Brain microvascular endothelial cell (primary cell): ENCODE results near the gene ERC2.

Source experiments
- DNase-seq: peaks from one replicate; pipeline ENCODE4 v3.0.0-alpha.2; 2020
- H3K27ac ChIP-seq: fragments of 250-450 bp; sonication (Bioruptor Pico); 2 replicates; pipeline ENCODE4 v1.5.1; 2020; ENCODE audit warnings: mild to moderate bottlenecking, moderate library complexity
- H3K27me3 ChIP-seq: fragments of 250-450 bp; sonication (Bioruptor Pico); replicated peaks from 2 replicates; pipeline ENCODE4 v1.5.1; 2020; ENCODE audit warnings: mild to moderate bottlenecking
- H3K36me3 ChIP-seq: fragments of 250-450 bp; sonication (Bioruptor Pico); replicated peaks from 2 replicates; pipeline ENCODE4 v1.5.1; 2020; ENCODE audit warnings: mild to moderate bottlenecking
- H3K4me3 ChIP-seq: 2 replicates; pipeline ENCODE4 v1.5.1; 2011; ENCODE audit warnings: low read depth, mild to moderate bottlenecking, control low read depth, low read length, moderate library complexity
- in situ Hi-C: cut with HindIII; loops from 2 replicates; pipeline ENCODE4 v1.10.0; 2017; ENCODE audit warnings: low sequenced_read_pairs, low pct_ligation_motif_present
- TF ChIP-seq, protein P1 (sequence below): IDR thresholded peaks from 2 replicates; pipeline ENCODE4 v1.5.1; 2011; ENCODE audit warnings: low read depth, mild to moderate bottlenecking, moderate library complexity, low read length, control low read depth, inconsistent platforms; ENCODE audit errors: missing control alignments

Gene ERC2

DNA sequence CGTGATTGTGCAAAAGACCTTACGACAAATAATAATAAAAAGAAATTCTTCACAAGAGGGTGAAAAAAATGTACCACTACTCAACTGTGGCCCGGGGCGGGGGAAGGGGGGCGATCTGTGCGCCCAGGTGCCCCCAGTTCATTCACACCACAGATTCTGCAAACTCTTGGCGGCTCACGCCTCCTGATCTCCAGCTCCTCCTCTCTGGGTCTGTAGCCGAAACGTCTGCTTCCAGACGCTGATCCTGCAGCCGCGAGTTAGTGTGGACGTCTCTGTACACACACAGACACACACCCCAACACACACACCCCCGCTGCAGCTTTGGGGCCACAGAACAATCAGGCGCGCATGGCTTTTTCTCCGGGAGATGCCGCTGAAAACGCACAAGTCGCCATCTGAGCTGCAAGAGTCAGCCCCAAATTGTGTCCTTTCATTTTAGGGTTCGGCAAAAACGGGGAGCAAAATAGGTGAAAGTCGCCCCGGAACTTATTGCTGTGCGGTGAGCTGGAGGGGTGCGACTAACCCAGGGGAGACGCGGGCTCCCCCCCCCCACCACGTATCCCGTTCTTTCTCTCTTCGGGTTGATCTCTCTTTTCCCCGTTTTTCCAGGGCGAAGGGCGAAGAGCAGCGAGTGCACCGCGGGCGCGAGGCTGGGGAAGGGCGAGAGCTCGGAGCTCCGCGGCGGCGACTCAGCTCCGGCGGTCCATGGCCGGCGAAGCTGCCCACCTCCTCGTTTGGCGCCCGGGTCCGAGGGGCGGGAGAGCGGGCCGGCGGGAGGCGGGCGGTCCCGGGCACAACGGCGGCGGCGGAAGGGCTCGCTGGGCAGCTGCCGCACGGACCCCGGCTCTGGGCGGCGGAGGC lies 980.7 kb downstream of the ERC2 start:
- TF ChIP-seq, protein P1, sequence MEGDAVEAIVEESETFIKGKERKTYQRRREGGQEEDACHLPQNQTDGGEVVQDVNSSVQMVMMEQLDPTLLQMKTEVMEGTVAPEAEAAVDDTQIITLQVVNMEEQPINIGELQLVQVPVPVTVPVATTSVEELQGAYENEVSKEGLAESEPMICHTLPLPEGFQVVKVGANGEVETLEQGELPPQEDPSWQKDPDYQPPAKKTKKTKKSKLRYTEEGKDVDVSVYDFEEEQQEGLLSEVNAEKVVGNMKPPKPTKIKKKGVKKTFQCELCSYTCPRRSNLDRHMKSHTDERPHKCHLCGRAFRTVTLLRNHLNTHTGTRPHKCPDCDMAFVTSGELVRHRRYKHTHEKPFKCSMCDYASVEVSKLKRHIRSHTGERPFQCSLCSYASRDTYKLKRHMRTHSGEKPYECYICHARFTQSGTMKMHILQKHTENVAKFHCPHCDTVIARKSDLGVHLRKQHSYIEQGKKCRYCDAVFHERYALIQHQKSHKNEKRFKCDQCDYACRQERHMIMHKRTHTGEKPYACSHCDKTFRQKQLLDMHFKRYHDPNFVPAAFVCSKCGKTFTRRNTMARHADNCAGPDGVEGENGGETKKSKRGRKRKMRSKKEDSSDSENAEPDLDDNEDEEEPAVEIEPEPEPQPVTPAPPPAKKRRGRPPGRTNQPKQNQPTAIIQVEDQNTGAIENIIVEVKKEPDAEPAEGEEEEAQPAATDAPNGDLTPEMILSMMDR, result no peak
- in situ Hi-C loops, result loop anchor here (25.0 kb wide), 4 partner anchors 225 to 625 kb away; no protein-coding TSS in a partner anchor
- no peaks in the 10 kb centered on the region for H3K36me3 ChIP-seq
- H3K27ac ChIP-seq, result peak overlapping the region; percentile 90
- H3K27me3 ChIP-seq, result no peaks in the 10 kb centered on the region
- peak; percentile 64 for DNase-seq
- peak overlapping the region; percentile 90 for H3K4me3 ChIP-seq

DNA sequence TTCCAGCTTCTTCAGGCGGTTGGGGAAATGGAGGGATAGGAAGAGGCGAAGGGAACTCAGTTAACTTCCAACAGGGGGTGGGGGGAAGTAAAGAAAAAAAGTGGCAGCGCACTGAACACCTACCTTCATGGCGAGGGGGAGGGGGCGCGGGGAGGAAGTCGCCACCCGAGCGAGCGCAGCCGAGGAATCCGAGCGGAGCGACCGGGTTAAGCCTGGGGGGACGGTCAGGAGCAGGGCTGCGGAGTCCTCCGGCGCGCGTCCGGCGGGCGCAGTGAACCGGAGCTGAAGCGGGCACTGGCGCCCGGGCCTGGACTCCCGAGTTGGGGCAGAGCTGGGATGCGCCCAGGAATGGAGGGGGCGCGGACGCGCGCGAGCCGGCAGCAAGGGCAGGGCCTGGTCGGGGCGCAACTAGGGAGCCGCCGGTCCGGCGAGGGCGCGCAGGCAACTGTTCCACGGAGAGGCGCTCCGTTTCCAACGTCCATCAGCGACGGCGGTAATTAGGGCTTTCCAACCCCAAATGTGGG lies 981.3 kb downstream of the ERC2 start, which contains the start of gene WNT5A:
TSS of gene WNT5A (minus strand) at position 450 of the 524 bp plus-strand sequence. CDS start at position 129, 321 bp downstream.
- H3K4me3 ChIP-seq, result peak within 1 kb of the TSS; percentile 90
- peak; percentile 35 for DNase-seq
- no peaks in the 10 kb centered on the region for H3K36me3 ChIP-seq
- H3K27ac ChIP-seq, result peak within 1 kb of the TSS; percentile 90
- H3K27me3 ChIP-seq, result no peaks in the 10 kb centered on the region
- in situ Hi-C loops, result loop anchor here (25.0 kb wide), 4 partner anchors 225 to 625 kb away; no protein-coding TSS in a partner anchor
- TF ChIP-seq, protein P1, result no peak

DNA sequence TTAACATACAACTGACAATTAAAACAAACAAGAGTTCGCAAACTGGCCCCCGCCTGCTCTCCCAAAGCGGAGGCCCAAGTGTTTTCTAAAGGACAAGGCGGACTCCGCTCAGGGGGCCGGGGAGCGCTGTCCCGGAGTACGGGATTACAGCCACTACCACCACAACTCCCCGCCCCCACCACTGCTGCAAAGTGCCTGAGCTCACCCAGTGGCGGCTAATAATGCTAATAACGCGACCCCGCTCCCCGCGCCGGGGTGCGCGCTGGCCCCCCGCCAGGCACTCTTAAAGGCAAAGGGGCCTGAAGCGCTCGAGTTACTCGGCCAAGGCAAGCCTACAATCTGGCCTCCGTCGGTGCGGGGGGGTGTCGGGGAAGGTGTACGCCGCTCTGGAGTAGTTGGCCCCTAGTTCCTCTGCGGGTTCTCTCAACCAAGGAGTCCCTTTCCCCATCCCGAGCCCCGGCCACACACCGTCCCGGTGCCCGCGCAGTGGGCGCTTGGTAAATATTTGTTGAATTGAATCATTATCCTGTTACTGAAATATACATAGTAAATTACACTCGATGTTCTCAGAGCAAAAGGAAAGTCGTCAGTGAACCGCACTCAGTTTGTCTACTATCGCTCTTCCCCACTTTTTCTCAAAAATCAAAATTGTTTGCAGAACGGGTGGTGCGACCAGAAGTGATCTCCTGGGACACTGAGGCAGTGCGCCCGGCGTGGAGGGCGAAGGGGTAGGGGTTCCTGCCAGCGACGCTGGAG lies 982.0 kb downstream of the ERC2 start:
- peak overlapping the region; percentile 90 for H3K27ac ChIP-seq
- in situ Hi-C loops, result loop anchor here (25.0 kb wide), 4 partner anchors 226 to 624 kb away; no protein-coding TSS in a partner anchor
- peak overlapping the region; percentile 90 for H3K4me3 ChIP-seq

GRCh38 chr3:55484801-55485791 lies 983.2 kb downstream of the ERC2 start:
- Histone ChIP-seq H3K4me3 (peak overlapping the region; percentile 90), H3K27me3 (no peaks in the 10 kb centered on the region), H3K36me3 (no peaks in the 10 kb centered on the region), H3K27ac (peak overlapping the region; percentile 90)
- peak; percentile 69 for DNase-seq
- in situ Hi-C loops, result loop anchor here (25.0 kb wide), 4 partner anchors 227 to 623 kb away; no protein-coding TSS in a partner anchor
- TF ChIP-seq, protein P1, result peak; percentile 77

More for the DNA sequence above, 982.0 kb downstream of the ERC2 start:
- DNase-seq, result peak; percentile 78
- no peaks in the 10 kb centered on the region for H3K27me3 ChIP-seq
- H3K36me3 ChIP-seq, result no peaks in the 10 kb centered on the region
- TF ChIP-seq, protein P1, result no peak

DNA sequence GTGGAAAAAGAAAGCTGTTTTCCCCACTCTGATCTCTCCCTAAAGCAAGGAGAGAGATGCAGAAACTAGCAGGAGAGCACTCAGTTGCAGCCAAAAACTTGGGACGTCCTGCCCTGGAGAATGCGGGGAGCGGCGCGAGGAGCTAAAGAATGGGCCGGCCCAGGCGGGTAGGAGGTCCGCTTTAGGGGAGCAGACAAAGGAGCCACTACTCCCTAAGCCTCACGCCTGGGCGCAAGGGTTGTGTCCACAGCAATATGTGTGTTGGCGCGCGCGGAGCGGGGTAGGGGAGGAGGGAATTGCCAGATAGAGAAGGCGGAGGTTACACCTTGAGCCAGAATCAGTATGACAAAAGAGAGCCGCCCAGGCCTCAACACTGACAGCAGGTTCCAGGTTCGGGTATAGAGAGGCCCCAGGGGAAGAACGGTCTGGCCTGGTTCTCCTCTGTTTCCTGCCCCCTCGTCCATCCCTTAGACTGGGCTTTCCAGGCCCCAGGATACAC lies 984.0 kb downstream of the ERC2 start:
- TF ChIP-seq, protein P1, result no peak
- no peak for DNase-seq
- Histone ChIP-seq H3K4me3 (peak overlapping the region; percentile 90), H3K27me3 (no peaks in the 10 kb centered on the region), H3K27ac (peak overlapping the region; percentile 90), H3K36me3 (peaks cover under 1% of the 10 kb centered on the region)
- in situ Hi-C loops, result loop anchor here (25.0 kb wide), 4 partner anchors 228 to 622 kb away; no protein-coding TSS in a partner anchor
